HEK293 (cell line): Measurements from ENCODE around the gene GLB1L.

Experiments
- YY1 ChIP-seq: fragments of 450-650 bp; formaldehyde crosslinking; IDR thresholded peaks from 2 replicates; pipeline ENCODE4 v1.5.1; 2018; ENCODE audit warnings: missing biosample characterization, missing genetic modification characterization
- YY2 ChIP-seq: fragments of 450-650 bp; formaldehyde crosslinking; IDR thresholded peaks from 2 replicates; pipeline ENCODE4 v1.5.1; 2016; ENCODE audit warnings: missing biosample characterization, missing genetic modification characterization
- ZNF629 ChIP-seq: fragments of 450-650 bp; formaldehyde crosslinking; IDR thresholded peaks from 2 replicates; pipeline ENCODE4 v1.5.1; 2017; ENCODE audit warnings: missing biosample characterization, missing genetic modification characterization

DNA sequence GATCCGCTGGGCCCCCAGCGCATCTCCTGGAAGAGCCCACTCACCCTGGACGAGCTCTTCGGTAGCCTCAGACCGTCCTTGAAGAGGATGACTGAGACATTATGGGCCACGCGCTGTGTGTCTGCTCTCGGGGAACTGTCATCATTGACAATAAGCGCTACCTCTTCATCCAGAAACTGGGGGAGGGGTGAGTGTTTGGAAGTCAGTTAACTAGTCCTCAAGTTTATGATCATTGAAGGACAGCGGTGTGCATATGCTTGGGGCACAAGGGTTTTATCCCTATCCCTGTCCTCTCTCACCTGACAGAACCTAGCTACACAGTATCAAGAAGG, 621 bp upstream of the GLB1L start:
- TF ChIP-seq YY1 (tag by site-specific recombination), result no peak
- no peak for TF ChIP-seq YY2
- TF ChIP-seq ZNF629, result no peak
